ENCODE measurements around the gene CLEC4E.
A peak's percentile ranks its signal among the peaks of the same experiment; 100 is the strongest.

Gene CLEC4E

DNA sequence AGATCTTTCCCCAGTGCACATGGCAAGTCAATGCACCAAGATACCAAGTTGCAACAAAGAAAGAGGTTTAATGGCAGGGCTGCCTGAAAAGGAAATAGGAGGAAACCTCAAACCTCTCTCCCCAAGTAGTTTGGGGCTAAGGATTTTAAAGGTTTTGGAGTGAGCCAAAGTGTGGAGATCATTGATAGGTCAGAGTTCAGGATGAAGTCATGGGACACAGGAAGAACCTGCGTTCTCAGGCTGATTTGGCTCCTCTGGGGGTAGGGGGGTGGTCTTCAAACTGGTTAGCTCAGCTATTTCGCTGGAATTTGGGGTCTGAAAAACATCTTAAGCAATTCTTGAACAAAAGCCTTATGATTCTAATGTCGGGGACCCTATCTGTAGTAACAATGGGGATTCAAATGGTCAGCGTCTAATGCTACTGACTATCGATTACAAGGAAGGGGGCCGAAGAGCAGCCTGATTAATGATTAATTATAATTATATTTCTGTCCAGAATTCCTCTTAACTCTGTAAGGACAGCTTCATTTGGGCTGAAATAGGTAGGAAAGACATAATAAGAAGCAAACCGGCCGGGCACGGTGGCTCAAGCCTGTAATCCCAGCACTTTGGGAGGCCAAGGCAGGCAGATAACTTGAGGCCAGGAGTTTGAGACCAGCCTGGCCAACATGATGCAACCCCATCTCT, 40.5 kb upstream of the CLEC4E start:
- no peaks in the 10 kb centered on the region for H3F3A ChIP-seq (ENCODE audit: low read depth)
- H2AFZ ChIP-seq (ENCODE audit: low read length): no peak overlapping the region
- H3K27me3 ChIP-seq (ENCODE audit: insufficient read depth, low read length, poor library complexity, severe bottlenecking): no peaks in the 10 kb centered on the region
- no peak overlapping the region for H3K4me2 ChIP-seq (ENCODE audit: low read depth, low read length, poor library complexity, severe bottlenecking)
- H4K20me1 ChIP-seq (ENCODE audit: insufficient read depth, low read length, poor library complexity, severe bottlenecking): no peaks in the 10 kb centered on the region
- no peaks in the 10 kb centered on the region for H3K36me3 ChIP-seq (ENCODE audit: insufficient read depth, low read length)
- H3K4me1 ChIP-seq (ENCODE audit: insufficient read depth, low read length, poor library complexity, severe bottlenecking): peaks cover 6% of the 10 kb centered on the region
- no peak for TF ChIP-seq EZH2phosphoT487 (IDR thresholded peaks at IDR 0.05; ENCODE audit: borderline replicate concordance)
- TF ChIP-seq, protein P1, sequence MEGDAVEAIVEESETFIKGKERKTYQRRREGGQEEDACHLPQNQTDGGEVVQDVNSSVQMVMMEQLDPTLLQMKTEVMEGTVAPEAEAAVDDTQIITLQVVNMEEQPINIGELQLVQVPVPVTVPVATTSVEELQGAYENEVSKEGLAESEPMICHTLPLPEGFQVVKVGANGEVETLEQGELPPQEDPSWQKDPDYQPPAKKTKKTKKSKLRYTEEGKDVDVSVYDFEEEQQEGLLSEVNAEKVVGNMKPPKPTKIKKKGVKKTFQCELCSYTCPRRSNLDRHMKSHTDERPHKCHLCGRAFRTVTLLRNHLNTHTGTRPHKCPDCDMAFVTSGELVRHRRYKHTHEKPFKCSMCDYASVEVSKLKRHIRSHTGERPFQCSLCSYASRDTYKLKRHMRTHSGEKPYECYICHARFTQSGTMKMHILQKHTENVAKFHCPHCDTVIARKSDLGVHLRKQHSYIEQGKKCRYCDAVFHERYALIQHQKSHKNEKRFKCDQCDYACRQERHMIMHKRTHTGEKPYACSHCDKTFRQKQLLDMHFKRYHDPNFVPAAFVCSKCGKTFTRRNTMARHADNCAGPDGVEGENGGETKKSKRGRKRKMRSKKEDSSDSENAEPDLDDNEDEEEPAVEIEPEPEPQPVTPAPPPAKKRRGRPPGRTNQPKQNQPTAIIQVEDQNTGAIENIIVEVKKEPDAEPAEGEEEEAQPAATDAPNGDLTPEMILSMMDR (conservative IDR thresholded peaks at IDR 0.05; ENCODE audit: low read length): no peak
- no peaks in the 10 kb centered on the region for H3K79me2 ChIP-seq (ENCODE audit: insufficient read depth, low read length)
- H3K9me3 ChIP-seq (ENCODE audit: insufficient read depth, low read depth, low read length): no peaks in the 10 kb centered on the region
- no peaks in the 10 kb centered on the region for H3K9me2 ChIP-seq (replicated peaks; ENCODE audit: low read depth, low read length)
- H3K4me3 ChIP-seq (ENCODE audit: low read length, poor library complexity, severe bottlenecking): no peak overlapping the region
- no peak overlapping the region for H3K9ac ChIP-seq (ENCODE audit: low read depth, low read length, poor library complexity, severe bottlenecking)

DNA sequence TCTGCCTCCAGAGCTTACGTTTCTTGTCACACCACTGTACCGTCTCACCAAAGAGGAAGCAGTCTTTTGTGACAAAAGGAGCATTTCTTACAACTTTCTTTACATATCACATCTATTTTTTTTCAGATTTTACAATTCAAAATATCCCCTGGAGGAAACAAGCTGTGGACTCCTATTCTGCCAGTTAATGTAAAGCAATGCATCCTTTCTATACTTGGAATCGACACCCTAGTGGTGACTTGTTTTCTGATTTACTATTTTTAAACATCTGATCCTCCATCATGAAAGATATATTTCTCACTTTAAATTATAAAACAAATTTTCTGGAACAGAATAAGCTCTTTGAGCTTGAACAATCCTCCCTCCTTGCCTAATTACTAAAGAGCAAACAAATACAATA, 37.2 kb upstream of the CLEC4E start:
- no peaks in the 10 kb centered on the region for H3K36me3 ChIP-seq (ENCODE audit: insufficient read depth, low read length)
- H3K4me1 ChIP-seq (ENCODE audit: insufficient read depth, low read length, poor library complexity, severe bottlenecking): peaks cover 6% of the 10 kb centered on the region
- H3K27me3 ChIP-seq (ENCODE audit: insufficient read depth, low read length, poor library complexity, severe bottlenecking): no peaks in the 10 kb centered on the region
- TF ChIP-seq, protein P1 (conservative IDR thresholded peaks at IDR 0.05; ENCODE audit: low read length): no peak
- TF ChIP-seq EZH2phosphoT487 (IDR thresholded peaks at IDR 0.05; ENCODE audit: borderline replicate concordance): no peak
- H3K9me2 ChIP-seq (replicated peaks; ENCODE audit: low read depth, low read length): no peaks in the 10 kb centered on the region
- H3K9me3 ChIP-seq (ENCODE audit: insufficient read depth, low read depth, low read length): no peaks in the 10 kb centered on the region
- no peak overlapping the region for H2AFZ ChIP-seq (ENCODE audit: low read length)
- no peaks in the 10 kb centered on the region for H4K20me1 ChIP-seq (ENCODE audit: insufficient read depth, low read length, poor library complexity, severe bottlenecking)
- no peak overlapping the region for H3K9ac ChIP-seq (ENCODE audit: low read depth, low read length, poor library complexity, severe bottlenecking)
- no peak overlapping the region for H3K4me2 ChIP-seq (ENCODE audit: low read depth, low read length, poor library complexity, severe bottlenecking)
- H3K79me2 ChIP-seq (ENCODE audit: insufficient read depth, low read length): no peaks in the 10 kb centered on the region
- no peaks in the 10 kb centered on the region for H3F3A ChIP-seq (ENCODE audit: low read depth)
- H3K4me3 ChIP-seq (ENCODE audit: low read length, poor library complexity, severe bottlenecking): no peak overlapping the region

DNA sequence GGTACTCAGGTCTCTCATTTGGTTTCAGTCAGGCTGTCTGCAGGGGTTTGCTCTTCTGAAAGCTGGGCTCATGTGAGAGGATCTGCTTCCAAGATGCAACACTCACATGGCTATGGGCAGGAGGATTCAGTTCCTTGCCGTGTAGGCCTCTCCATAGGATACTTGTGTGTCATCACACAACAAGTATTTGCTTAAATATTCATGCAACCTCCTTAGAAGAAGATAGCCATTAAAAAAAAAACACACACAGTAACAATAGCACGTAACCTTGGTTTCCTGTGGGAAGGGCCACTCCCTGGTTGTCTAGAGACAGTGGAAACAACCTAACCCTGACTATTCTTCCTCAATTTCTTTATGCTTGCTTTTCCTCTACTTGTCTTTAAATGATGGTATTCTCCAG, 31.8 kb upstream of the CLEC4E start:
- Histone ChIP-seq H3K4me2 (ENCODE audit: low read depth, low read length, poor library complexity, severe bottlenecking) (no peak overlapping the region), H3K79me2 (ENCODE audit: insufficient read depth, low read length) (no peaks in the 10 kb centered on the region), H3K4me3 (ENCODE audit: low read length, poor library complexity, severe bottlenecking) (no peak overlapping the region), H3K9me2 (replicated peaks; ENCODE audit: low read depth, low read length) (no peaks in the 10 kb centered on the region), H3K9ac (ENCODE audit: low read depth, low read length, poor library complexity, severe bottlenecking) (no peak overlapping the region), H3K27me3 (ENCODE audit: insufficient read depth, low read length, poor library complexity, severe bottlenecking) (no peaks in the 10 kb centered on the region), H2AFZ (ENCODE audit: low read length) (0 out of 2 replicates have a peak overlapping the region, but pooled peaks have one; percentile 28), H3K36me3 (ENCODE audit: insufficient read depth, low read length) (no peaks in the 10 kb centered on the region), H4K20me1 (ENCODE audit: insufficient read depth, low read length, poor library complexity, severe bottlenecking) (no peaks in the 10 kb centered on the region), H3K9me3 (ENCODE audit: insufficient read depth, low read depth, low read length) (no peaks in the 10 kb centered on the region), H3F3A (ENCODE audit: low read depth) (no peaks in the 10 kb centered on the region), H3K4me1 (ENCODE audit: insufficient read depth, low read length, poor library complexity, severe bottlenecking) (no peaks in the 10 kb centered on the region)
- no peak for TF ChIP-seq EZH2phosphoT487 (IDR thresholded peaks at IDR 0.05; ENCODE audit: borderline replicate concordance)
- TF ChIP-seq, protein P1 (conservative IDR thresholded peaks at IDR 0.05; ENCODE audit: low read length): no peak

All from Loucy (cell line).